Stimulated activated CD8-positive, alpha-beta memory T cell treated with anti-CD3 and anti-CD28 coated beads, Interleukin-4, amount 100 ng/mL, for 24 hours (primary cell): ENCODE data around the gene SMIM35.

Experiments used
- DNase-seq: peaks from one replicate; pipeline ENCODE4 v3.0.0-alpha.2; 2020; ENCODE audit warnings: low read depth

The SMIM35 gene

GRCh38 chr11:118086913-118087768, at the start of gene SMIM35:
Gene SMIM35 (minus strand): TSS chr11:118086963. CDS start chr11:118086757, 206 bp downstream.
- DNase-seq = no peak

GRCh38 chr11:118136341-118136740, 49.6 kb upstream of the SMIM35 start:
- no peak for DNase-seq

DNA sequence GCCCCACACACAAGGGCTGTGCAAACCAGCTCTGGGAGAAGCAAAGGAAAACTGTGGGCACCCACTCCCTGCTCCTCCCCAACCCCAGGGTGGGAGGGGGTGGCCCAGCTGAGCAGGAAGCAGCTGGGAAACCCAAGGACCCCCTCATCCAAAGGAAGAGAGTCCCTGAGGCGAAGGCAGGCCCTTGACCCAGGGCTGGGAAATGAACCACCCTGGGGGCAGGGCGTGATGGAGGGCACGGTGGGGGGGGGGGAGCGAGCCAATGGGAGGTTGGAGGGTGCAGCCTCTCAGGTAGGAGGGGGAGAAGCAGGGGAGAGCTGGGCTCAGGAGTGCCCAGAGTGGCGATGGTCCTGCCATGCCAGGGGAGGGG, 49.0 kb upstream of the SMIM35 start:
- DNase-seq = no peak

DNA sequence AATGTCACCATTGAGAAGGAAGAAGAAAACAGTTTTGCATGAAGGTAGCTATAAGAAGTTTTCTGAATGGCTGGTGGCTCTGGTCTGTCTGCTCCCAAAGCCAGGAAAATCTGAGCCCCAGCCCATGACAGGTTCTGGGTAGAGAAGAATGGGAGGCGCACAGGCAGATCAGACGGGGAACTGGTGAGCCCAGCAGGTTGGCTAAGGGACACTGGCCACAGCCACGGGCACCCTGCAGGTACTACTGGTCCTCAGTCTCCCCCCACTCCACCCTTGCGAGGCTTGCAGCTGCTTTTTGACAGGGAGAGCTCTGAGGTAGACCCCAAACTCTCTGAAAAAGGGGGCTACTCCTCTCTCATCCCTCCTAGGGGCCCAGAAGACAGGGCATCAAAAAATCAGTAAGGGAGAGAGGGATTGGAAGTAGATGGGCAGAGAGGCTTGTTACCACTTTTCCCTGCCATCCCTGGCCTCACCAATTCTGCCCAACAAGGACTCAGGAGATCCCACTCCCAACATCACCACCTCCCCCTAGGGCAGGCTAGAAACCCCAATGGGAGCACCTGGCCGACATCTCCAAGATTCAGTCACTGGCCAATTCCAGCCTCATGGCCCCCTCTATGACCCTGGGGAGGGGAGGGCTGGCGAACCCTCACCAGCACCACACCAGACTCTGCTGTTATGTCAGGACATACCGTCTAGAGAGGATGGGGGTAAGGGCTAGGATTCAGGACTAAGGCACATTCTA, 48.5 kb upstream of the SMIM35 start:
- no peak for DNase-seq

GRCh38 chr11:118133816-118134215, 47.1 kb upstream of the SMIM35 start:
- no peak for DNase-seq

- no peak for DNase-seq
Measured at GRCh38 chr11:118132385-118133151, 45.8 kb upstream of the SMIM35 start.

DNA sequence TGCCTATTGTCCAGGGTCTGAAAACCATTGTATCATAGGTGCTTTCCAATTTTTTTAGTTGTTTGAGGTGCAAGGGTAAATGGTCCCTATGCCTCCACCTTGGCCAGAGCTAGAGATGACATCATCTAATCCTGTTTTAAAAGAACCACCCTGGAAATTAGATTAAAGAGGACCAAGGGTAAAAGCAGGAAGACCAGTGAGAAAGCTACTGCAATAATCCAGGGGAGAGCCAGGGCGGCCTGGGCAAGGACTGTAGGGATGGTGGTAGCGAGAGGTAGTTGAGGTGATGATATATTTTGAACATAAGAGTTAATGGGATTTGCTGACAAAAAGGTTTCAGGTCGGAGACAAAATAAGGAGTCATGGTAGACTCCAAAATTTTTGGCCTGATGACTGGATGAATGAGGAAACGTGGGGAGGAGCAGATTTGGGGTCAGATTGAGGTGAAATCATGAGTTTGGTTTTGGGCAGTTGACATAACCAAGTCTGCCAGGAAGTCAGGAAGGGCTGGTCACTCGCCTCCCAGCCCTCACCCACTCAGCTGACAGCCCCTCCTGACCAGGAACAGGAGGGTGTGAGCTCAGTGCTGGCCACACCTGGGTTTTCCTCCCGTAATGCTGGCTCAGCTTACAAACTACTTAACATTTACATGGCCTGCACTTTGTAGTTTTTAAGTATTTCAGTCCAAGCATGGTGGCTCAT, 42.9 kb upstream of the SMIM35 start:
- DNase-seq = no peak

- DNase-seq = no peak
Measured at GRCh38 chr11:118128721-118129470, 42.1 kb upstream of the SMIM35 start.

GRCh38 chr11:118128310-118128709, 41.5 kb upstream of the SMIM35 start:
- no peak for DNase-seq

- DNase-seq = no peak
Measured at GRCh38 chr11:118126082-118126838, 39.5 kb upstream of the SMIM35 start.

DNA sequence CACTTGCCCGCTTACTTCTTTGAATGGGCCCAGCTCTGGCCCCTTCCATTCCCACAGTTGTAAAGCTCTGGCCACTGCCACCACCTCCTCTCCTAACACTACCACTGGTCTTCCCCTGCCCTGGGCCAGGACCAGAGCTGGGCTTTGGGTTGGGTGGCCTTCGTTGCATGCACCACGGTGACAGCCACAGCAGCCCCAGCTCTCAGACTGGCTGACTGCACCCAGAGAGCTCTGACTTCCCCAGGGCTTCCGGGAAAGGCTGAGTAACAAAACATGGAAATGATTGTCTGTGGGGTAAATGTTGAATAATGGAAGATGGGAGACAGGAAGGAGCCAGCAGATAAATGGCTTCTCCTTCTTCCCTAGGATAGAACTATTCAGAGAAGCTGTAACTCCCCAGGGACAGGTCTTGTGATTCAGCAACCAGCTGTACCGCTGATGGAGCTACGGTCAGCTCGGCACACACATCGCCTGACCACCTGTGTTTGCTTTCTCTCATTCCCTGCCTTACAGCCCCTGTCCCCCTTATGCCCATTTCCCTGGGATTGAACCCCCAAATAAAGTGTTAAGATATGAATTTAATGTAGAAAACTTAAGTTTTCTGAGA, 38.3 kb upstream of the SMIM35 start:
- no peak for DNase-seq

DNA sequence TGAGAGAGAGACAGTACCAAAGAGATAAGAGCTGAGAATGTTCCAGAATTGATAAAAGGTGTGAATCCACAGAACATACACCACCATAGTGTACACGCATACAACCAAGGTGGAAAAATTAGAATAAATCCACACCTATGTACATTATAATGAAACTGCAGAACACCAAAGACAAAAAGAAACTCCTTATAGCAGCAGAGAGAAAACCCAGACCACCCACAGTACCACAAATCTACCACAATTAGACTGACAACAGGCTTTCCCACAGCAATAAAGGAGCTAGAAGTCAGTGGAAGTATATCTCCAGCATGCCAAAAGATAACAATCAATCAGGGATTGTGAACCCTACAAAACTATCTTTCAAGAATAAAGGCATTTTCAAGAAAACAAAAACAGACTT, 34.0 kb upstream of the SMIM35 start:
- DNase-seq = no peak

DNA sequence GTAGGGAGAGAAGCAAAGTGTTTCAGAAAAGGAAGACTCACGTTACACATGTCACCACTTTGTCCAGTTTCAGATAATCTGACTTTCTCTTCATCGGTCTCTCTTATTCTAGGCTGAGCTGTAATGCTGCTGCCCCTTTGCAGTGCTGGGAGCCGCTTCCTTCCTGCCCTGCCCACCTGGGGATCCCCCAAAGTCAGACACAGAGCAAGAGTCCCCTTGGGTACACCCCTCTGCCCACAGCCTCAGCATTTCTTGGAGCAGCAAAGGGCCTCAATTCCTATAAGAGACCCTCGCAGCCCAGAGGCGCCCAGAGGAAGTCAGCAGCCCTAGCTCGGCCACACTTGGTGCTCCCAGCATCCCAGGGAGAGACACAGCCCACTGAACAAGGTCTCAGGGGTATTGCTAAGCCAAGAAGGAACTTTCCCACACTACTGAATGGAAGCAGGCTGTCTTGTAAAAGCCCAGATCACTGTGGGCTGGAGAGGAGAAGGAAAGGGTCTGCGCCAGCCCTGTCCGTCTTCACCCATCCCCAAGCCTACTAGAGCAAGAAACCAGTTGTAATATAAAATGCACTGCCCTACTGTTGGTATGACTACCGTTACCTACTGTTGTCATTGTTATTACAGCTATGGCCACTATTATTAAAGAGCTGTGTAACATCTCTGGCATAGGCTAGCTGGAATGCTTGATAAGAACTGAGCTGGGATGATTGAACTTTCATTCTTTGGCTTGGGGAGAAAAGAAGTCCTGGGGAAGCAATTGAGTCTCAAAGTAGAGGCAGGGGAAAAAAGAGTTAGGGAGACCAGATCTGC, 31.2 kb upstream of the SMIM35 start:
- no peak for DNase-seq

DNA sequence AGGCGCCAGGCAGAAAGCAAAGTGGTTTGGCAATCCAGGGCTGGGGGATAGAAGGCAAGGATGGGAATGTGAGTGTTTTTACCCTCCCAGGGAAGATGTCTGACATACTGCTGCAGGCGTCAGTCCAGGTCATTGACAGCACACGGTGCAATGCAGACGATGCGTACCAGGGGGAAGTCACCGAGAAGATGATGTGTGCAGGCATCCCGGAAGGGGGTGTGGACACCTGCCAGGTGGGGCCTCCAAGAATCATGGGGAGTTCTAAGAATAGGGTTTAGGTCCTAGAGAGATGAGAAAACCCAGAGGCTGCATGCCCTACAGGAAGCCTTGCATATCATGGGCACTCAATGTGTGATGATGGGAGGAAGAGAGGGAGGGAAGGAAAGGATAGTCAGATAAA, 28.3 kb upstream of the SMIM35 start:
- DNase-seq = no peak

DNA sequence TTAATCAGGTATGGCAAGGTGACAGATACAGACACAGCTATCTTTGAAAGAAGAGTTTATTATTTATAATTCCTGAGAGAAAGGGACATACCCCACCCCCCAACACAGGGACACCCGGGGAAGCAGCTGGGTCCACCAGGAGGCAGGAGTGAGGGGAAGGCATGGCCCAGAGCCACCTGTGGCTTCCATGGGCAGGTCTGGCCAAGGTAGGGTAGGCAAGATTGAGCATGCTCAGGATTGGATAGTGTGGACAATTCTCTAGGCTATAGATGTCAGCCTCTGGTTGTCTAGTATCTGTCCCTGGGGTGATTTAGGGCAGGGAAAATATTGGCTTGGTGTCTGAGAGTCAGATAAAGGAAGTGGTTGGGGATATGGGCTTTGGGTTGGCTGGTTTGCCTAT, 27.5 kb upstream of the SMIM35 start:
- no peak for DNase-seq

- no peak for DNase-seq
Measured at GRCh38 chr11:118112711-118113430, 26.1 kb upstream of the SMIM35 start.

DNA sequence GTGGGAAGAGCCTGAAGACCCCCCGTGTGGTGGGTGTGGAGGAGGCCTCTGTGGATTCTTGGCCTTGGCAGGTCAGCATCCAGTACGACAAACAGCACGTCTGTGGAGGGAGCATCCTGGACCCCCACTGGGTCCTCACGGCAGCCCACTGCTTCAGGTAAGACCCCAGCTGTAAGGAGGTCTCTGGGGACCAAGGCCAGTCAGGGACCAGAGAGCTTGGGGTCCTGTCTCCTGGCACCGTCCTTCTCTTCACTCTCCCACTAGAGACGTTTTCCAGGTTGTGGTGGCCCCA, 24.9 kb upstream of the SMIM35 start:
- no peak for DNase-seq

- DNase-seq = no peak
Measured at GRCh38 chr11:118111019-118111743, 24.4 kb upstream of the SMIM35 start.
